GM12801 (cell line): ENCODE results near the gene ZNF205.

ENCODE experiments used
- CTCF ChIP-seq: IDR thresholded peaks from one replicate; pipeline ENCODE4 v1.5.1; 2011; ENCODE audit warnings: control low read depth; ENCODE audit not compliant: insufficient read length; ENCODE audit errors: extremely low read depth

The ZNF205 gene

GRCh38 chr16:3112881-3113574 is 642 bp downstream of the ZNF205 start:
- no peak for TF ChIP-seq CTCF

GRCh38 chr16:3113765-3114479 is 1.5 kb downstream of the ZNF205 start:
- TF ChIP-seq CTCF, result no peak

- TF ChIP-seq CTCF, result no peak
Observed at GRCh38 chr16:3115003-3115402, 2.6 kb downstream of the ZNF205 start.

GRCh38 chr16:3115561-3115960 is 3.2 kb downstream of the ZNF205 start:
- no peak for TF ChIP-seq CTCF

GRCh38 chr16:3118204-3118790 is 5.9 kb downstream of the ZNF205 start:
- no peak for TF ChIP-seq CTCF

- no peak for TF ChIP-seq CTCF
Observed at GRCh38 chr16:3118846-3119245, 6.5 kb downstream of the ZNF205 start.

GRCh38 chr16:3119286-3119685 is 6.9 kb downstream of the ZNF205 start:
- no peak for TF ChIP-seq CTCF
